Head of caudate nucleus (tissue), 42 donors: Measurements from ENCODE around the gene SYNDIG1.

ENCODE experiments used
- DNase-seq, 42 donors: peaks; one replicate each; pipeline versions ENCODE4 v3.0.0 to v3.0.0-alpha.2; 2020 to 2021; ENCODE audit warnings: mixed read lengths in 7 of 42
- intact Hi-C: fragments of 100-400 bp; cut with DNase I; formaldehyde crosslinking; loops from one replicate; pipeline ENCODE4 v1.15.0; 2022

The SYNDIG1 gene

DNA sequence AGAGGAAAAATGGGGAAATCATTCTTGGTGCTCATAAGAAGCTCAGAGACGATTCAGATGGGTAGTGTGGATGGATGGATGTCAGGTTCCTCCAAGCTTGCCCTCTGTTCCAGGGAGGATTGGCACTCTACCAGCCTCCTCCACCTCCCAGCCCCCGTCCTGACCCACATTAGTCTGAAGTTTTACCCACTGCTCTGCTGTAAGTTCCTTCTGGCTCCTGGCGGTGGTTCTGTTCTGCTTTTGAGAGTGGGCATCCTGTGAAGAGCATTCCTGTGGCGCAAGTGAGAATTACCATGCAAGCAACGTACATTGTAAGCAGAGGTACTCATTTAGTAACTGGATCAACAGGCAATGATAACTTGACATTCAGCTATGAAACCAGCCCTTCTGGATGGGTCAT is 103.4 kb downstream of the SYNDIG1 start:
- peak in 4 of 42 donors; percentile 8 to 44 (median 33) for DNase-seq
- intact Hi-C loops: no loop called here

DNA sequence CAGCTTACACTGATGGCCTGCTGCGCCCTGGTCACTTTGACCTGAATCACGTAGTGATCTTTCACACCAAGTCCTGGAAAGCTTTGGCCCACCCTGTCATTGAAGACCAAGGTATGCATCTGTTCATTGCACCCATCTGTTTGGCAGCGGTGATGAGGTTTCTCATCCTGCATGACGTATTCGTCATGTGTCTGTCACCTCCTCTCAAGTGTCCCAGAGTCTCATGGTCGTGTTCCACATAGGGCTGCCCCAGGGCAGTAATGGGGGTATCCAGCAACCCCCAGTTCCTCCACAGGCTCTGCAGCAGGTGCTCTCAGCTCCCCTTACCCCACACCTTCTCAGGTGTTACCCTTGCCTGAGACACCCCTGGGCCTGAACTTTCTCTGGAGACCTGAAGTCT is 104.1 kb downstream of the SYNDIG1 start:
- peak in 2 of 42 donors; percentile 7 to 23 for DNase-seq
- intact Hi-C loops: no loop called here

DNA sequence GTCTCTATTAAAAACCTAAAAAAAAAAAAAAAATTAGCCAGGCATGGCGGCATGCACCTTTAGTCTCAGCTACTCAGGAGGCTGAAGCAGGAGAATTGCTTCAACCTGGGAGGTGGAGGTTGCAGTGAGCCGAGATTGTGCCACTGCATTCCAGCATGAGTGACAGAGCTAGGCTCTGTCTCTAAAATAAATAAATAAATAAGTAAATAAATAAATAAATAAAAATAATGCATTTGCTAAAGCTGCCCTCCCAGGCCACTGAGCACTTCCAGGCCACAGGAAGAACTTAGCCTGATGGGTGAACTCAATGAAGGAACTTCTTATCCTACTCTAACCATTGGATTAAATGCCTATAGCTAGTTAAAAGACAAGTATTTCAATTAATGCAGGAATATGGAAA is 104.9 kb downstream of the SYNDIG1 start:
- intact Hi-C loops: no loop called here
- DNase-seq: no peak

DNA sequence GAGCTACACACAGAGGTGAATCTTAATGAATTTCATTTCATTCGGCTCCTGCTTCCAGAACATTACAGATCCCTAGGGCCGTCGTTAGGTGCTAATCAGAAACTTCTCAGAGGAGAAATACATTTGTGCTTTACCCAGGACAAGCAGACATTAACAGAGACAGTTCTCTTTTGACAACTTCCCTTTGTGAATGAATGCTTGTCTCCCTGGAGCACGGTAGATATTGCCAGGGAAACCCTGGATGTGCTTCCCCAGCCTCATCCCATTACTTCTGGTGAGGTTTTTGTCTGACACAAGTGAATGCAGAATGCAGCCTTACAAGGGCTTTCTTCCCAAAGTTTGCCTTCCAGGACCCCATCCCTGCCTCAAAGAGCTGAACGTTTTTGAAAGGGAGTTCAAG is 105.4 kb downstream of the SYNDIG1 start:
- intact Hi-C loops: no loop called here

GRCh38 chr20:24575811-24576210 is 106.4 kb downstream of the SYNDIG1 start:
- DNase-seq: peak in 1 of 42 donors; percentile 29
- intact Hi-C loops: no loop called here

More for the DNA sequence above, 105.4 kb downstream of the SYNDIG1 start:
- DNase-seq: peak in 1 of 42 donors; percentile 27

DNA sequence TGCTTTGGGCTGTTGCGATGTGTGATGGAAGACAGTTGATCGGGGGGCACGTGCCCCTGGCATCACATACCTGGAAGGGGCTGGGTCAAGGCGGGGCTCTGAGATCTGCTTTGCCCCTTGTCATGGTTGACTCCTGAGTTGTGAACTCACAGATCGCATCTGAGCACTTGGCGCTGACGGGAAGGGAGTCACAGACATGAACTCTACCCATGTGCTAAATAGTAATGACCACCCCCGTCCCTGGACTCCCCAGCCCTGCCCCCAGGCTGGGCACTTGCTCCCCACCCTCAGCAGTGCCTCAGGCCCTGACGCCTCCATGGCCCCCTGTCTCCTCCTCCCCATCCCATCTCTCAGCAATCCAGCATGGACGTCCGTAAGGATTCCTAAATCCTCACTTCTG is 107.0 kb downstream of the SYNDIG1 start:
- DNase-seq: peak in 2 of 42 donors; percentile 5 to 31
- intact Hi-C loops: no loop called here

DNA sequence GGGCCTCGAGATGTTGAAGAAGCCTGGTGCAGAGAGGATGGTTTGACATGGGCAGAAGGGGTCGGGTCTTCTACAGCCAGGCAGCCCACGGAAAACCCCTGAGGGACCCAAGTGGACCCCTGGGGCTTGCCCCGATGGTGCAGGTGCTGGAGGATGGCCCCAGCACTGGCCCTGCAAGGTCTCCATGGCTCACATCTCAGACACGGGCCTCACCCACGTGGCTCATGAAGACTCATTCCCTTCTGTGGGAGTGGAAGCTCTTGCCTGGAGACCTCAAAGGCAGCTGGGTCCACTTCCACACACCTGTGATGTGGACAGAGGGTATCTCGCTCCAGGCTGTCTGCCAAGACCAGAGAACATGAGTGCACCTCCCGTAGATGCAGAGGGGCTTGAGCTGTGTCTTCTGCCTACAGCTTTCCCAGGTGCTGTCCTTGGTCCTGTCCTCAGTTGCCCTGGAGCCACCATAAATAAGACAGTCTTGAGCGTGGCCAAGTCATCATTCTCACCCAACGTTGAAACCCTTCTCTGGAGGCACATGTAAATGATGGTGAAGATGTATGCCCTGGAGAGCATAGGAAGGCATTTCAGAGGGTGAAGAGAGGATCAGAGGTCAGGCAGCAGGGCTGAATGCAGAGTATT is 108.0 kb downstream of the SYNDIG1 start:
- intact Hi-C loops: no loop called here
- DNase-seq: peak in 1 of 42 donors; percentile 23

GRCh38 chr20:24578567-24579415 is 109.4 kb downstream of the SYNDIG1 start:
- intact Hi-C loops: no loop called here
- DNase-seq: peak in 1 of 42 donors; percentile 30

DNA sequence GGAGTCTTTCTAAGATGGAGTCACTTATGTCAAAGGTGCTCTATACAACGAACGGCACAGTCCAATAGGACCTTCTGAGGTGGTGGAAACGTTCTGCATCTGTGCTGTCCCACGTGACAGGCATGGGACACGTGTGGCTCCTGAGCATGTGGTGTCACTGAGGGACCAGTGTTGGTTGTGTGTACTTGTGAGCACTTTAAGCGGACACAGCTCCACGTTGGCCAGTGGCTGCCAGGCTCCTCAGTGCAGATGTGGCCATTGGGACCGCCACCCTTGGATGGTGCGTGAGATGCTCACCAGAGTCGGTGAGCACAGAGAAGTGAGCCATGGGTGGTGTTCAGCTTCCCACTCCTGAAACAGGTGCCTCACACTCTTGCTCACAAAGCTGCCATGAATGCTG is 110.0 kb downstream of the SYNDIG1 start:
- intact Hi-C loops: no loop called here
- DNase-seq: peak in 2 of 42 donors; percentile 27 to 30

GRCh38 chr20:24580006-24580405 is 110.6 kb downstream of the SYNDIG1 start:
- intact Hi-C loops: no loop called here

GRCh38 chr20:24580855-24581254 is 111.4 kb downstream of the SYNDIG1 start:
- intact Hi-C loops: no loop called here
- peak in 1 of 42 donors; percentile 33 for DNase-seq

More at GRCh38 chr20:24580006-24580405, 110.6 kb downstream of the SYNDIG1 start:
- DNase-seq: peak in 1 of 42 donors; percentile 33

DNA sequence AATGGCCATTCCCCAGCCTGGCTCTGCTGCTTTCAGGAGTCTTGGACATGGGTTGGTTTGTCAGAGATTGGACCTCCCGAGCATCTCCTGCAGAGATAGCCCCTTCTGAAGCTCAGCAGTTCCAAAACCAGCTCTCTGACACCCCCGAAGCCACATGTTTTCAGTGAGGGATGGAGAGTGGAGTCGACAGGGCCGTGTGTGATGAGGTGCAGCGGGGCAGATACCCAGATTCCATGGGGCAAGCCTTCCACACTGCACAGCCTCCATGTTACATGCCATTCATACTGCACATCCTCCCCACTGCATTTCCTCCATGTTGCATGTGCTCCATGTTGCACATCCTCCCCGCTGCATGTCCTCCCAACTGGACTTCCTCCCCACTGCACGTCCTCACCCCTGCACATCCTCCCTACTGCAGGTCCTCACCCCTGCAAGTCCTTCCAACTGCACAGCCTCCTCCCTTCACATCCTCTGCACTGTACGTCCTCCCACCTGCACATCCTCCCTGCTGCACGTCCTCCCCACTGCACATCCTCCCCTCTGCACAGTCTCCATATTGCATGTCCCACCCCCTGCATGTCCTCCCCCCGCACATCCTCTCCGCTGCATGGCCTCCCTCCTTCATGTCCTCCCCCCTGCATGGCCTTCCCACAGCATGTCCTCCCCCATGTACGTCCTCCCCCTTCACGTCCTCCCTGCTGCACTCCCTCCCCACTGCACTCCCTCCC is 112.2 kb downstream of the SYNDIG1 start:
- intact Hi-C loops: no loop called here
- DNase-seq: peak in 2 of 42 donors; percentile 30

DNA sequence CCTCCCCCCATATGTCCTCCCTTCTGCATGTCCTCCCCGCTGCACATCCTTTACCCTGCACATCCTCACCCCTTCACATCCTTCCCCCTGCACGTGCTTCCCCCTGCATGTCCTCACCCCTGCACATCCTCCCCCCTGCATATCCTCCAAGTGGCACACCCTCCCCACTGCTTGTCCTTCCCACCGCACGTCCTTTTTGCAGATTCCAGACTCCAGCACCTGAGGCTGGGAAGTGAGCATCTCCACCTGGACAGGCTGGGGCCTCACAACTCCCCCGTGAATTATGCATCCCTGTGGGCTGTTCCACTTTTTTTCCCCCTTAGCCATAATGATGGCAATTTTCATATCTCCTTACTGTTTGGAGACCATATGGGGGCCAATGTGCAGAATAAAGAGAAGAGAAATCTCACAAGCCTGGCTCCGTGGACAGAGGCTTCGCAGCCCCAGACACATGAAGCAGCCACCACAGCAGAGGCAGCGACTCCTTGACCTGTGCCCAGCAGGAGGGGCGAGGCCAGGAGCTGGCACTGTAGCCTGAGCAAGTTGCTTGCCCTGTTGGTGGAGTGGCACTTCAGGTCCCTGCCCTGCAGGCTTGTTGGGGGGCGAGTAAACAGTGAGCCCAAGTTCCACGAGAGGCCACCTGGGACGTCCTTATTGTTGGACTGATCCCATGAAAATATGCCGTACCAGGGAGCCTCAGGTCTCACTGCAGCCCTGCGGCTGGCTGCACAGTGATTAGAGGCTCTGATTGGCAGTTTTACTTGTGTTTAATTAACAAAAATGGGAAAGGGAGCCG is 113.1 kb downstream of the SYNDIG1 start:
- intact Hi-C loops: no loop called here
- DNase-seq: peak in 4 of 42 donors; percentile 8 to 30 (median 23)

- DNase-seq: peak in 4 of 42 donors; percentile 3 to 34 (median 24)
- intact Hi-C loops: no loop called here
These were observed 113.9 kb downstream of the SYNDIG1 start for GRCh38 chr20:24583169-24583792.

DNA sequence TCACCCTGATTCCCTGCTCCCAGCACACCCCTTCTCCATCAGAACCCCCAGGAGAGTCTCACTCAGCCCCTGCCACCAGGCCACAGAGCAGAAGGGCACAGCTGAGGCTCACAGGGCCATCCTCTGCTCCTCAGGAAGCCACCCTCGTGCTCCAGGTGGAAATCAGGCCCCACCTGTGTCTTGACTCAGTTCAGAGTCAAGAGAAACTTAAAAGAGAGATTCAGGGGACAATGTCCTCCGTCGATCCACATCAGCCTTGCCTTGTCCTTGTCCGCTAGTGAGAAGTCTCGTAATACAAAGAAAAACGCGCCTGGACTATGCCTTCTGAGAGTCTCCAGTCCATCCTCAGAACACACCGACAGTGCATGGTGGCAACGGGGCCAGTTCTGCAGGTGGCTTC is 114.6 kb downstream of the SYNDIG1 start:
- peak in 6 of 42 donors; percentile 4 to 33 (median 24) for DNase-seq
- intact Hi-C loops: no loop called here

DNA sequence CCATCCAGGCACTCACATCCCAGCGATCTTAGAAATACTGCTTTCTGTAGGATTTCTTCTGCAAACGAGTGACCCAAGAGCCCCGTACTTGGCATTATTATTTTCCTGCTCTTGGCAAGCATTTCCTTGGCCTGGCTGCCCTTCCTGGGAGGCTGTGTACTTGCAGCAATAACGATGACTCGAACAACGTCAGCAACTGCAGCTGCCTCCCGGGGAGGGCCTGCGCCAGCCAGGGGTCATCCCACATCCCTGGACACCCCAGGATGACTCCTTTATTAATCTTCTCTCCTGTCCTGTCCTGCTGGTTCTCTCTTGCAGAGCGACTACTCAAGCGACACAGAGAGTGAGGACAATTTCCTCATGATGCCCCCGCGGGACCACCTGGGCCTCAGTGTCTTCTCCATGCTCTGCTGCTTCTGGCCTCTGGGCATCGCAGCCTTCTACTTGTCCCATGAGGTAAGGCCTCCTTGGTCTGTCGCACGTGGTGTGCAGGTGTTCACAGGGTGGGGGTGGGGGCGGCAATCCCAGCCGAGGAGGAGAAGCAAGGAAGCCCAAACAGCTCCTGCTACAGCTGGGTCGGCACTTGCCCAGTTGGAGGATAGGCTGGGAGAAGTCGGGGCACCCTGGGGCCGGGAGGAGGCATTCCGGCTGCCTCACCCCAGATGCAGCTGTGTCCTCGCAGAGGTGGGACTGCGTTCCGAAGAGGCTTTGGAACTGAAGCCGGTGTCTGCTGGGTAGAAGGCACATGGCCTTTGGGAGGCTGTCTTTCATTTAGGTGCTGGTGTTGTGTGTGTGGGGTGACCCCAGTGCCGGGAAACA is 115.3 kb downstream of the SYNDIG1 start:
- DNase-seq: peak in 13 of 42 donors; percentile 7 to 67 (median 34)
- intact Hi-C loops: no loop called here

DNA sequence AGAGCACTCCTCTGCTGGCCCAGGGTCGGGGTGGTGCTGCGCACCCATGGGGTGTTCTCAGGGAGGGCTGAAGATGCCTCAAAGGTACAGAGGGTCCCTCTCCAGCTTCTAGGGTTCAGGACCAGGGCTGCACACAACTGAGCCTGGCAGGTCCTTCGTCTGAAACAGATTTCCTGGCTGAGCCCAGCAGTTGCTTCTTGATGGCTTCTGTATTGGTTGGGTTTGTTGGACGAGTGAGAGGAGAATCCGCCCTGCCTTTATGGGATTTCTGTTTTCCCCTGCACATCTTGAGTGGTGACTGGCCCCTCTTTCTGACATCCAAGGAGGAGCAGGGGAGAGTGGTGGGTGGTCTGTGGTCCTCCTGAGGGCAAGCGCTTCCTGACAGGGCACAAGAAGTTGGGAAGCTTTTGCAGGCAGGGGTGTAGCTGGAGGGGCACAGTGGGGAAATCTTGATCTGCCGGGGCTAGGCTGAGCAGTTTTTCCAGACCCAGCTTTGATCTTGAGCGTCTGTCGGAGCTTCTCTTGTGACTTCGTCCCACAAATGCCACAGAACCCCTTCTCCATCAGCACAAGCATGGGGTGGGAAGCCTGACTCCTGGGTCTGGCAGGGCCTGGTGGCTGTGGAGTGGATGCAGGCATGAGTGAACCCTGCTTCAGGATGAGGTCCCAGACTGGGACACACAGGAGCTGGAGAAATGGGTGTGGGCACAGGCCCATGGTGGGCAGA is 116.5 kb downstream of the SYNDIG1 start:
- intact Hi-C loops: no loop called here
- DNase-seq: peak in 8 of 42 donors; percentile 4 to 37 (median 25)
